ENCODE measurements around the gene FAM114A2.

DNA sequence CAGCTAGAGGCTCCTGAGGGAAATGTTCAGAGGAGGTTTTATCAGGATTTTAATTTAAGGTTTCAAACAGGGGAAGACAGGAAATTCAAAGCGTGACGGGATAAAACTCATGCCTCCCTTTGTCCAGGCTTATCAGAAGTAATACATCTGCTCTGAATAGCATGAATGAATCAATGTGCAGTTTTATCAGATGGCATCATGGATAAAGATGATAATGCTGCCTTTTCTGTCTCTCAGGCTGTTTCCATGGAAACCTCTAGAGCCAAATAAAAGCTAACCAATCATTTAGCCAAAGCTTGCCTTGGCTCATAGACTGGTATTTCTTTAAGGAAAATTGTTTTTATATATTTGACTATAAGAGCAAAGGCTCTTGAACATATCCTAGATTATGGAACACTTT is 16.5 kb upstream of the FAM114A2 start:
- TF ChIP-seq, protein P1, sequence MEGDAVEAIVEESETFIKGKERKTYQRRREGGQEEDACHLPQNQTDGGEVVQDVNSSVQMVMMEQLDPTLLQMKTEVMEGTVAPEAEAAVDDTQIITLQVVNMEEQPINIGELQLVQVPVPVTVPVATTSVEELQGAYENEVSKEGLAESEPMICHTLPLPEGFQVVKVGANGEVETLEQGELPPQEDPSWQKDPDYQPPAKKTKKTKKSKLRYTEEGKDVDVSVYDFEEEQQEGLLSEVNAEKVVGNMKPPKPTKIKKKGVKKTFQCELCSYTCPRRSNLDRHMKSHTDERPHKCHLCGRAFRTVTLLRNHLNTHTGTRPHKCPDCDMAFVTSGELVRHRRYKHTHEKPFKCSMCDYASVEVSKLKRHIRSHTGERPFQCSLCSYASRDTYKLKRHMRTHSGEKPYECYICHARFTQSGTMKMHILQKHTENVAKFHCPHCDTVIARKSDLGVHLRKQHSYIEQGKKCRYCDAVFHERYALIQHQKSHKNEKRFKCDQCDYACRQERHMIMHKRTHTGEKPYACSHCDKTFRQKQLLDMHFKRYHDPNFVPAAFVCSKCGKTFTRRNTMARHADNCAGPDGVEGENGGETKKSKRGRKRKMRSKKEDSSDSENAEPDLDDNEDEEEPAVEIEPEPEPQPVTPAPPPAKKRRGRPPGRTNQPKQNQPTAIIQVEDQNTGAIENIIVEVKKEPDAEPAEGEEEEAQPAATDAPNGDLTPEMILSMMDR (IDR thresholded peaks at IDR 0.05; ENCODE audit: poor library complexity, severe bottlenecking) = no peak
- no peak for TF ChIP-seq POLR2AphosphoS5 (IDR thresholded peaks at IDR 0.05)
- TF ChIP-seq EZH2 (IDR thresholded peaks at IDR 0.05; ENCODE audit: borderline replicate concordance, insufficient read depth, low read length, poor library complexity, severe bottlenecking) = no peak
- no peak for TF ChIP-seq EP300 (conservative IDR thresholded peaks at IDR 0.05; ENCODE audit: poor library complexity, severe bottlenecking)
